HepG2 (cell line): ENCODE results near the gene SPNS1. TPM values are rescaled to one million over a fixed set of nuclear protein-coding genes. Genes with fewer than 3 reads are reported as not detected.

Source experiments
- ATF1 ChIP-seq: IDR thresholded peaks from 2 replicates; pipeline ENCODE4 v1.6.1; 2016; ENCODE audit warnings: mild to moderate bottlenecking, control low read depth
- DR1 ChIP-seq: sonication (generic); formaldehyde crosslinking; IDR thresholded peaks from 2 replicates; pipeline ENCODE4 v1.8.0; 2021; ENCODE audit warnings: mild to moderate bottlenecking, missing genetic modification reagents, inconsistent platforms
- HES4 ChIP-seq: sonication (generic); formaldehyde crosslinking; IDR thresholded peaks from 2 replicates; pipeline ENCODE4 v1.9.0; 2021; ENCODE audit warnings: mild to moderate bottlenecking, missing genetic modification reagents, borderline replicate concordance
- MYNN ChIP-seq: sonication (generic); formaldehyde crosslinking; IDR thresholded peaks from 2 replicates; pipeline ENCODE4 v1.4.0; 2020; ENCODE audit warnings: mild to moderate bottlenecking, low read depth, missing genetic modification reagents
- NR2F2 ChIP-seq: IDR thresholded peaks from 2 replicates; pipeline ENCODE4 v1.6.1; 2012; ENCODE audit warnings: low read depth, inconsistent platforms, borderline replicate concordance
- RAD21 ChIP-seq: fragments of 450-650 bp; formaldehyde crosslinking; IDR thresholded peaks from 2 replicates; pipeline ENCODE4 v1.5.0; 2020; ENCODE audit warnings: mild to moderate bottlenecking
- SMARCE1 ChIP-seq: fragments of 450-650 bp; IDR thresholded peaks from 2 replicates; pipeline ENCODE4 v1.6.1; 2017; ENCODE audit warnings: borderline replicate concordance
- TFAP4 ChIP-seq: sonication (generic); IDR thresholded peaks from 2 replicates; pipeline ENCODE4 v1.6.1; 2016; ENCODE audit warnings: low read depth, borderline replicate concordance
- TRAFD1 ChIP-seq: sonication (generic); formaldehyde crosslinking; IDR thresholded peaks from 2 replicates; pipeline ENCODE4 v1.5.1; 2020; ENCODE audit warnings: missing genetic modification reagents, mild to moderate bottlenecking, borderline replicate concordance
- ZBTB26 ChIP-seq: IDR thresholded peaks from 2 replicates; pipeline ENCODE4 v1.6.1; 2016; ENCODE audit warnings: missing compliant biosample characterization, missing genetic modification reagents, borderline replicate concordance
- ZMYM2 ChIP-seq: sonication (generic); formaldehyde crosslinking; IDR thresholded peaks from 2 replicates; pipeline ENCODE4 v1.8.0; 2022; ENCODE audit warnings: mild to moderate bottlenecking, missing genetic modification reagents
- ZNF331 ChIP-seq: sonication (generic); formaldehyde crosslinking; IDR thresholded peaks from 2 replicates; pipeline ENCODE4 v1.4.0; 2020; ENCODE audit warnings: missing genetic modification reagents
- ZNF460 ChIP-seq: sonication (generic); formaldehyde crosslinking; IDR thresholded peaks from 2 replicates; pipeline ENCODE4 v1.5.1; 2020; ENCODE audit warnings: missing genetic modification reagents, mild to moderate bottlenecking, borderline replicate concordance
- ZNF567 ChIP-seq: sonication (generic); formaldehyde crosslinking; IDR thresholded peaks from 2 replicates; pipeline ENCODE4 v1.8.1; 2023; ENCODE audit warnings: mild to moderate bottlenecking, missing genetic modification reagents, borderline replicate concordance
- ZNF577 ChIP-seq: sonication (generic); formaldehyde crosslinking; IDR thresholded peaks from 2 replicates; pipeline ENCODE4 v1.4.0; 2020; ENCODE audit warnings: mild to moderate bottlenecking, low read depth, missing genetic modification reagents, borderline replicate concordance
- polyA plus RNA-seq, 8 experiments: library from polyadenylated mRNA; depleted of rRNA in 3 of 8; stranded (reverse) in 7 of 8; unstranded in 1 of 8; fragments of >200 nt; fragmentation: Illumina TruSeq in 4 of 8; extraction: Trizol in 4 of 8; gene quantifications; 2 replicates each; pipeline versions ENCODE4 v1.2.1 to v1.2.3, GENCODE V29; 2011 to 2016; ENCODE audit warnings: low read depth in 4 of 8, missing spikeins in 1 of 8, mixed read lengths in 1 of 8; ENCODE audit not compliant: insufficient read depth in 1 of 8
- total RNA-seq, 5 experiments: library from RNA; depleted of rRNA; stranded (reverse); fragments of >200 nt; fragmentation: Illumina TruSeq; extraction: Trizol; gene quantifications; 2 replicates each; pipeline ENCODE4 v1.2.3, GENCODE V29; 2016; ENCODE audit warnings: low read depth in 1 of 5
- TF ChIP-seq, protein P1 (sequence below), 2 experiments: sonication (generic) in 1 of 2; formaldehyde crosslinking in 1 of 2; IDR thresholded peaks; 2 replicates each; pipeline versions ENCODE4 v1.4.0 to v1.6.1; 2016 to 2020; ENCODE audit warnings: borderline replicate concordance in 1 of 2, low read depth in 1 of 2, mild to moderate bottlenecking in 1 of 2, missing genetic modification reagents in 1 of 2
- TF ChIP-seq, protein P2 (sequence below): sonication (generic); formaldehyde crosslinking; conservative IDR thresholded peaks from 2 replicates; pipeline ENCODE4 v1.8.0; 2022; ENCODE audit warnings: missing genetic modification reagents
- TF ChIP-seq, protein P3 (sequence below): IDR thresholded peaks from 2 replicates; pipeline ENCODE4 v1.6.1; 2016; ENCODE audit warnings: mild to moderate bottlenecking, missing biosample characterization, missing genetic modification reagents

The SPNS1 gene
- total and polyA plus RNA-seq, 2 of the 13 experiments (the other 11 are each of a cell fraction or from before 2014, with no cell fraction given), result 25.6 to 38.8 TPM

- TF ChIP-seq, protein P1, sequence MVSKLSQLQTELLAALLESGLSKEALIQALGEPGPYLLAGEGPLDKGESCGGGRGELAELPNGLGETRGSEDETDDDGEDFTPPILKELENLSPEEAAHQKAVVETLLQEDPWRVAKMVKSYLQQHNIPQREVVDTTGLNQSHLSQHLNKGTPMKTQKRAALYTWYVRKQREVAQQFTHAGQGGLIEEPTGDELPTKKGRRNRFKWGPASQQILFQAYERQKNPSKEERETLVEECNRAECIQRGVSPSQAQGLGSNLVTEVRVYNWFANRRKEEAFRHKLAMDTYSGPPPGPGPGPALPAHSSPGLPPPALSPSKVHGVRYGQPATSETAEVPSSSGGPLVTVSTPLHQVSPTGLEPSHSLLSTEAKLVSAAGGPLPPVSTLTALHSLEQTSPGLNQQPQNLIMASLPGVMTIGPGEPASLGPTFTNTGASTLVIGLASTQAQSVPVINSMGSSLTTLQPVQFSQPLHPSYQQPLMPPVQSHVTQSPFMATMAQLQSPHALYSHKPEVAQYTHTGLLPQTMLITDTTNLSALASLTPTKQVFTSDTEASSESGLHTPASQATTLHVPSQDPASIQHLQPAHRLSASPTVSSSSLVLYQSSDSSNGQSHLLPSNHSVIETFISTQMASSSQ (IDR thresholded peaks at IDR 0.05; ENCODE audit: low read depth), result no peak
- TF ChIP-seq, protein P1 (CRISPR knock-in tag; IDR thresholded peaks at IDR 0.05; ENCODE audit: borderline replicate concordance), result no peak
- TF ChIP-seq ZNF577 (CRISPR knock-in tag), result no peak
- TF ChIP-seq ZNF460 (CRISPR knock-in tag), result no peak
- no peak for TF ChIP-seq SMARCE1
- TF ChIP-seq HES4, result no peak
- TF ChIP-seq DR1 (CRISPR knock-in tag), result peak; percentile 52; the same call in 1 of the 2 replicates
- TF ChIP-seq ZNF331 (CRISPR knock-in tag), result no peak
- no peak for TF ChIP-seq NR2F2
- TF ChIP-seq ZNF567, result no peak
- no peak for TF ChIP-seq MYNN (CRISPR knock-in tag)
- no peak for TF ChIP-seq TFAP4
- TF ChIP-seq, protein P2, sequence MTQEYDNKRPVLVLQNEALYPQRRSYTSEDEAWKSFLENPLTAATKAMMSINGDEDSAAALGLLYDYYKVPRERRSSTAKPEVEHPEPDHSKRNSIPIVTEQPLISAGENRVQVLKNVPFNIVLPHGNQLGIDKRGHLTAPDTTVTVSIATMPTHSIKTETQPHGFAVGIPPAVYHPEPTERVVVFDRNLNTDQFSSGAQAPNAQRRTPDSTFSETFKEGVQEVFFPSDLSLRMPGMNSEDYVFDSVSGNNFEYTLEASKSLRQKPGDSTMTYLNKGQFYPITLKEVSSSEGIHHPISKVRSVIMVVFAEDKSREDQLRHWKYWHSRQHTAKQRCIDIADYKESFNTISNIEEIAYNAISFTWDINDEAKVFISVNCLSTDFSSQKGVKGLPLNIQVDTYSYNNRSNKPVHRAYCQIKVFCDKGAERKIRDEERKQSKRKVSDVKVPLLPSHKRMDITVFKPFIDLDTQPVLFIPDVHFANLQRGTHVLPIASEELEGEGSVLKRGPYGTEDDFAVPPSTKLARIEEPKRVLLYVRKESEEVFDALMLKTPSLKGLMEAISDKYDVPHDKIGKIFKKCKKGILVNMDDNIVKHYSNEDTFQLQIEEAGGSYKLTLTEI (CRISPR knock-in tag), result no peak
- no peak for TF ChIP-seq TRAFD1
- no peak for TF ChIP-seq ATF1 (CRISPR knock-in tag)
- no peak; the same call in 1 of the 2 replicates for TF ChIP-seq RAD21 (CRISPR knock-in tag)
- no peak for TF ChIP-seq ZBTB26 (CRISPR knock-in tag)
- TF ChIP-seq, protein P3, sequence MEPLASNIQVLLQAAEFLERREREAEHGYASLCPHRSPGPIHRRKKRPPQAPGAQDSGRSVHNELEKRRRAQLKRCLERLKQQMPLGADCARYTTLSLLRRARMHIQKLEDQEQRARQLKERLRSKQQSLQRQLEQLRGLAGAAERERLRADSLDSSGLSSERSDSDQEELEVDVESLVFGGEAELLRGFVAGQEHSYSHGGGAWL (CRISPR knock-in tag), result no peak
- peak; percentile 87 for TF ChIP-seq ZMYM2 (CRISPR knock-in tag)
These were observed 37.8 kb upstream of the SPNS1 start (continued) for GRCh38 chr16:28936784-28937155.
